K562 (cell line): ENCODE data around the gene HSF5. TPM values are rescaled to one million over a fixed set of nuclear protein-coding genes. Genes with fewer than 3 reads are reported as not detected.

ENCODE experiments used
- DPF2 ChIP-seq: fragments of 450-650 bp; IDR thresholded peaks from 2 replicates; pipeline ENCODE4 v1.6.1; 2016
- EGR1 ChIP-seq: fragments of 450-650 bp; conservative IDR thresholded peaks from 2 replicates; pipeline ENCODE4 v1.6.1; 2017; ENCODE audit warnings: mild to moderate bottlenecking
- ETV5 ChIP-seq: sonication (generic); formaldehyde crosslinking; IDR thresholded peaks from 2 replicates; pipeline ENCODE4 v1.4.0; 2020; ENCODE audit warnings: low read depth, mild to moderate bottlenecking, missing genetic modification reagents
- FOXA1 ChIP-seq: fragments of 450-650 bp; IDR thresholded peaks from 2 replicates; pipeline ENCODE4 v1.6.1; 2016; ENCODE audit warnings: mild to moderate bottlenecking, borderline replicate concordance
- HDAC3 ChIP-seq: fragments of 450-650 bp; IDR thresholded peaks from 2 replicates; pipeline ENCODE4 v1.6.1; 2018; ENCODE audit warnings: borderline replicate concordance, mild to moderate bottlenecking, moderate library complexity; ENCODE audit not compliant: partially characterized antibody
- JUND ChIP-seq, 2 experiments: IDR thresholded peaks; 2 replicates in 1 of 2; 3 replicates in 1 of 2; pipeline ENCODE4 v1.6.1; 2011; ENCODE audit warnings: borderline replicate concordance in 2 of 2, low read depth in 2 of 2, low read length in 2 of 2, improper control_type of control experiment in 1 of 2, missing biosample characterization in 1 of 2, missing genetic modification characterization in 1 of 2, missing genetic modification reagents in 1 of 2
- MAZ ChIP-seq, 2 experiments: fragments of 450-650 bp in 1 of 2; sonication (generic) in 1 of 2; formaldehyde crosslinking; IDR thresholded peaks in 1 of 2; conservative IDR thresholded peaks in 1 of 2; 2 replicates each; pipeline versions ENCODE4 v1.4.0 to v1.5.0; 2020; ENCODE audit warnings: mild to moderate bottlenecking in 1 of 2, missing genetic modification reagents in 1 of 2
- MED1 ChIP-seq: sonication (generic); formaldehyde crosslinking; IDR thresholded peaks from 2 replicates; pipeline ENCODE4 v1.8.1; 2023; ENCODE audit warnings: missing genetic modification reagents, borderline replicate concordance
- NCOR1 ChIP-seq: fragments of 450-650 bp; IDR thresholded peaks from 2 replicates; pipeline ENCODE4 v1.6.1; 2016; ENCODE audit warnings: mild to moderate bottlenecking, moderate library complexity
- NFE2 ChIP-seq: IDR thresholded peaks from 2 replicates; pipeline ENCODE4 v1.6.1; 2014; ENCODE audit warnings: antibody characterized with exemption, low read depth
- NKRF ChIP-seq: fragments of 450-650 bp; IDR thresholded peaks from 2 replicates; pipeline ENCODE4 v1.6.1; 2016; ENCODE audit warnings: borderline replicate concordance
- NR3C1 ChIP-seq: sonication (generic); formaldehyde crosslinking; IDR thresholded peaks from 2 replicates; pipeline ENCODE4 v1.8.1; 2022; ENCODE audit warnings: missing genetic modification reagents
- POU5F1 ChIP-seq: fragments of 150-350 bp; IDR thresholded peaks from 2 replicates; pipeline ENCODE4 v1.6.1; 2014; ENCODE audit warnings: borderline replicate concordance, low read length, low read depth, mild to moderate bottlenecking; ENCODE audit not compliant: partially characterized antibody
- PURB ChIP-seq: sonication (generic); formaldehyde crosslinking; IDR thresholded peaks from 2 replicates; pipeline ENCODE4 v1.9.0; 2021; ENCODE audit warnings: low read depth, mild to moderate bottlenecking, missing genetic modification reagents
- SNIP1 ChIP-seq: fragments of 450-650 bp; IDR thresholded peaks from 2 replicates; pipeline ENCODE4 v1.7.1; 2017; ENCODE audit warnings: low read depth, mild to moderate bottlenecking
- SP2 ChIP-seq: IDR thresholded peaks from 2 replicates; pipeline ENCODE4 v1.6.1; 2011; ENCODE audit warnings: mild to moderate bottlenecking, low read depth, low read length, moderate library complexity; ENCODE audit not compliant: poor library complexity, severe bottlenecking; ENCODE audit errors: extremely low read depth
- TAF1 ChIP-seq: IDR thresholded peaks from 2 replicates; pipeline ENCODE4 v1.6.1; 2011; ENCODE audit warnings: mild to moderate bottlenecking, low read length, moderate library complexity; ENCODE audit not compliant: insufficient read depth, control insufficient read depth, severe bottlenecking; ENCODE audit errors: extremely low read depth
- ZBTB2 ChIP-seq: fragments of 450-650 bp; IDR thresholded peaks from 2 replicates; pipeline ENCODE4 v1.6.1; 2016; ENCODE audit warnings: antibody characterized with exemption
- ZKSCAN8 ChIP-seq: fragments of 200-800 bp; sonication (Bioruptor generic); IDR thresholded peaks from 2 replicates; pipeline ENCODE4 v1.6.1; 2016; ENCODE audit warnings: missing genetic modification characterization, missing compliant biosample characterization
- ZNF316 ChIP-seq: fragments of 450-650 bp; IDR thresholded peaks from 2 replicates; pipeline ENCODE4 v1.6.1; 2016
- ZNF583 ChIP-seq: fragments of 250-450 bp; sonication (Bioruptor Pico); IDR thresholded peaks from 2 replicates; pipeline ENCODE4 v1.4.0; 2020
- ZNF586 ChIP-seq: fragments of 450-650 bp; formaldehyde crosslinking; conservative IDR thresholded peaks from 2 replicates; pipeline ENCODE4 v1.4.0; 2020; ENCODE audit warnings: mild to moderate bottlenecking, moderate library complexity
- ZNF766 ChIP-seq: fragments of 200-800 bp; sonication (Bioruptor generic); conservative IDR thresholded peaks from 2 replicates; pipeline ENCODE4 v1.6.1; 2016; ENCODE audit warnings: missing genetic modification characterization, missing compliant biosample characterization
- ZSCAN32 ChIP-seq: fragments of 450-650 bp; formaldehyde crosslinking; IDR thresholded peaks from 2 replicates; pipeline ENCODE4 v1.4.0; 2020; ENCODE audit warnings: mild to moderate bottlenecking, moderate library complexity
- polyA plus RNA-seq, 8 experiments: library from polyadenylated mRNA; depleted of rRNA in 4 of 8; stranded (reverse) in 5 of 8; unstranded in 3 of 8; fragments of >200 nt; fragmentation: Nextera tagmentation in 2 of 8; fragmentation: Illumina TruSeq in 1 of 8; extraction: Ambion mirVana in 2 of 8; extraction: Trizol in 1 of 8; gene quantifications; 2 replicates each; pipeline versions ENCODE4 v1.2.1 to v1.2.3, GENCODE V29; 2011 to 2014; ENCODE audit warnings: inconsistent platforms in 1 of 8, missing spikeins in 1 of 8
- total RNA-seq, 7 experiments: library from RNA; depleted of rRNA in 6 of 7; stranded (reverse); fragments of >200 nt in 6 of 7; fragmentation: Illumina TruSeq in 2 of 7; extraction: Trizol in 2 of 7; gene quantifications; 2 replicates each; pipeline versions ENCODE4 v1.2.1 to v1.2.3, GENCODE V29; 2011 to 2021; ENCODE audit warnings: low replicate concordance in 1 of 7
- TF ChIP-seq, protein P1 (sequence below): sonication (generic); formaldehyde crosslinking; IDR thresholded peaks from 2 replicates; pipeline ENCODE4 v1.8.0; 2022; ENCODE audit warnings: mild to moderate bottlenecking, missing genetic modification reagents

Gene HSF5
- total and polyA plus RNA-seq, 9 of the 15 experiments (the other 6 are each of a cell fraction or from before 2014, with no cell fraction given) = 0.04 TPM; not detected in 8

GRCh38 chr17:58387834-58388233 lies 100.4 kb downstream of the HSF5 start (continued):
- TF ChIP-seq FOXA1 = peak; percentile 74
- TF ChIP-seq TAF1 = no peak
- no peak for TF ChIP-seq ZNF586 (CRISPR knock-in tag)
- TF ChIP-seq ZKSCAN8 = no peak
- peak; percentile 37; the same call in 1 of the 2 replicates for TF ChIP-seq ZNF316
- TF ChIP-seq SP2 = no peak
- TF ChIP-seq HDAC3 = no peak
- TF ChIP-seq EGR1 = peak; percentile 56
- TF ChIP-seq MAZ (CRISPR knock-in tag; conservative IDR thresholded peaks at IDR 0.05 in 1 of 2, IDR thresholded peaks at IDR 0.05 in 1 of 2) = 0 out of 4 replicates have a peak, but pooled peaks of 1 of the 2 experiments have one; percentile 1
- TF ChIP-seq, protein P1, sequence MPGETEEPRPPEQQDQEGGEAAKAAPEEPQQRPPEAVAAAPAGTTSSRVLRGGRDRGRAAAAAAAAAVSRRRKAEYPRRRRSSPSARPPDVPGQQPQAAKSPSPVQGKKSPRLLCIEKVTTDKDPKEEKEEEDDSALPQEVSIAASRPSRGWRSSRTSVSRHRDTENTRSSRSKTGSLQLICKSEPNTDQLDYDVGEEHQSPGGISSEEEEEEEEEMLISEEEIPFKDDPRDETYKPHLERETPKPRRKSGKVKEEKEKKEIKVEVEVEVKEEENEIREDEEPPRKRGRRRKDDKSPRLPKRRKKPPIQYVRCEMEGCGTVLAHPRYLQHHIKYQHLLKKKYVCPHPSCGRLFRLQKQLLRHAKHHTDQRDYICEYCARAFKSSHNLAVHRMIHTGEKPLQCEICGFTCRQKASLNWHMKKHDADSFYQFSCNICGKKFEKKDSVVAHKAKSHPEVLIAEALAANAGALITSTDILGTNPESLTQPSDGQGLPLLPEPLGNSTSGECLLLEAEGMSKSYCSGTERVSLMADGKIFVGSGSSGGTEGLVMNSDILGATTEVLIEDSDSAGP (CRISPR knock-in tag) = no peak
- TF ChIP-seq NFE2 = peak; percentile 85
- no peak for TF ChIP-seq ZSCAN32
- no peak for TF ChIP-seq ETV5 (CRISPR knock-in tag)
- TF ChIP-seq JUND (IDR thresholded peaks at IDR 0.05; ENCODE audit: borderline replicate concordance, low read depth, low read length) = peak; percentile 73; the same call in 1 of the 2 replicates
- TF ChIP-seq JUND (tag; IDR thresholded peaks at IDR 0.05; ENCODE audit: borderline replicate concordance, low read depth, low read length) = peak; percentile 65; the same call in 1 of the 3 replicates
- TF ChIP-seq DPF2 = peak; percentile 95
- no peak for TF ChIP-seq PURB
- no peak for TF ChIP-seq SNIP1
- peak; percentile 62; the same call in 1 of the 2 replicates for TF ChIP-seq ZNF766 (CRISPR knock-in tag)
- TF ChIP-seq NR3C1 (CRISPR knock-in tag) = no peak
- TF ChIP-seq MED1 = no peak
- no peak for TF ChIP-seq NKRF
- no peak for TF ChIP-seq ZNF583 (CRISPR knock-in tag)
- peak; percentile 49; the same call in 1 of the 2 replicates for TF ChIP-seq ZBTB2
- no peak for TF ChIP-seq POU5F1
- peak; percentile 49 for TF ChIP-seq NCOR1
